GM12878 (cell line): Measurements from ENCODE around the gene WDR89. TPM values are rescaled to one million over a fixed set of nuclear protein-coding genes. Genes with fewer than 3 reads are reported as not detected.

Experiments used
- ATAC-seq: fragments of 200-7000 bp; cut with Tn5 transposase; 3 replicates; pipeline ENCODE4 v1.9.1; 2020; ENCODE audit warnings: mild to moderate bottlenecking, moderate library complexity
- BruUV-seq: library from RNA; stranded (reverse); fragments of 400-500 nt; replicated peaks from 2 replicates; lab custom pipeline; 2021; lab: Mats Ljungman, UMichigan
- CTCF ChIA-PET: fragments of 300-600 bp; sonication (Branson Sonifier 250); formaldehyde crosslinking; extraction: SDS; loops from one replicate; lab custom pipeline; 2021; ENCODE audit warnings: inconsistent platforms; lab: Yijun Ruan, JAX
- POLR2A ChIA-PET: fragments of 350-600 bp; formaldehyde crosslinking; extraction: SDS; loops from one replicate; lab custom pipeline; 2021; ENCODE audit warnings: inconsistent platforms; lab: Charles Lee
- RAD21 ChIA-PET: fragments of 300-600 bp; sonication (Branson Sonifier 250); formaldehyde crosslinking; loops from one replicate; lab custom pipeline; 2023; ENCODE audit warnings: antibody characterized with exemption; ENCODE audit not compliant: unreplicated experiment; lab: Charles Lee
- SMC1A ChIA-PET: fragments of 300-600 bp; sonication (Branson Sonifier 250); formaldehyde crosslinking; loops from one replicate; lab custom pipeline; 2023; ENCODE audit not compliant: unreplicated experiment, uncharacterized antibody; lab: Charles Lee
- DNase-seq: peaks from one replicate; pipeline ENCODE4 v3.0.0-alpha.2; 2011; ENCODE audit warnings: low read depth, low spot score
- FAIRE-seq: peaks from 3 replicates; lab custom pipeline; 2011; peaks lifted over from hg19 to GRCh38; lab: Jason Lieb, UNC
- H2AFZ ChIP-seq: 2 replicates; pipeline ENCODE4 v1.6.0; 2011; ENCODE audit warnings: low read depth, low read length, control low read depth; ENCODE audit not compliant: control insufficient read depth
- H3K27ac ChIP-seq: 2 replicates; pipeline ENCODE4 v1.5.1; 2011; ENCODE audit warnings: control low read depth; ENCODE audit not compliant: control insufficient read depth, insufficient read depth
- H3K27me3 ChIP-seq, 2 experiments: replicated peaks in 1 of 2; 2 replicates each; pipeline versions ENCODE4 v1.6.0 to v1.6.1; 2011; ENCODE audit warnings: low read length in 1 of 2; ENCODE audit not compliant: control insufficient read depth in 2 of 2, insufficient read depth in 2 of 2
- H3K36me3 ChIP-seq, 2 experiments: 2 replicates each; pipeline ENCODE4 v1.5.1; 2011; ENCODE audit warnings: low read length in 1 of 2; ENCODE audit not compliant: control insufficient read depth in 2 of 2, insufficient read depth in 2 of 2
- H3K4me1 ChIP-seq: 2 replicates; pipeline ENCODE4 v1.6.1; 2011; ENCODE audit warnings: mild to moderate bottlenecking, low read length, moderate library complexity, mixed read lengths; ENCODE audit not compliant: control insufficient read depth, insufficient read depth
- H3K4me2 ChIP-seq: 2 replicates; pipeline ENCODE4 v1.6.0; 2011; ENCODE audit warnings: control low read depth; ENCODE audit not compliant: control insufficient read depth, insufficient read depth
- H3K4me3 ChIP-seq: fragments of 200-600 bp; sonication (generic); 2 replicates; pipeline ENCODE4 v1.5.1; 2016
- H3K79me2 ChIP-seq: 2 replicates; pipeline ENCODE4 v1.6.0; 2011; ENCODE audit warnings: low read length; ENCODE audit not compliant: control insufficient read depth, insufficient read depth
- H3K9ac ChIP-seq: 2 replicates; pipeline ENCODE4 v1.8.0; 2011; ENCODE audit warnings: low read length, control low read depth, mixed read lengths; ENCODE audit not compliant: control insufficient read depth, insufficient read depth
- H3K9me3 ChIP-seq: replicated peaks from 3 replicates; pipeline ENCODE4 v1.5.1; 2011; ENCODE audit warnings: mild to moderate bottlenecking, low read length; ENCODE audit not compliant: control insufficient read depth, insufficient read depth
- H4K20me1 ChIP-seq: 2 replicates; pipeline ENCODE4 v1.6.0; 2011; ENCODE audit not compliant: control insufficient read depth, insufficient read depth
- BACH1 ChIP-seq: fragments of 450-650 bp; IDR thresholded peaks from 2 replicates; pipeline ENCODE4 v1.6.1; 2017; ENCODE audit warnings: mild to moderate bottlenecking, borderline replicate concordance
- CBX5 ChIP-seq: sonication (generic); IDR thresholded peaks from 2 replicates; pipeline ENCODE4 v1.6.1; 2016; ENCODE audit warnings: low read depth, moderate library complexity, mild to moderate bottlenecking, inconsistent platforms
- ETV6 ChIP-seq, 2 experiments: fragments of 450-650 bp in 1 of 2; IDR thresholded peaks in 1 of 2; conservative IDR thresholded peaks in 1 of 2; 2 replicates each; pipeline ENCODE4 v1.6.1; 2014; ENCODE audit warnings: antibody characterized with exemption in 1 of 2, borderline replicate concordance in 1 of 2, low read depth in 1 of 2, mild to moderate bottlenecking in 1 of 2, moderate library complexity in 1 of 2
- GABPA ChIP-seq: IDR thresholded peaks from 2 replicates; pipeline ENCODE4 v1.6.1; 2014; ENCODE audit warnings: antibody characterized with exemption, low read depth, mild to moderate bottlenecking, inconsistent platforms
- IRF4 ChIP-seq: IDR thresholded peaks from 2 replicates; pipeline ENCODE4 v1.6.1; 2011; ENCODE audit warnings: low read depth, low read length
- MEF2B ChIP-seq: fragments of 450-650 bp; IDR thresholded peaks from 2 replicates; pipeline ENCODE4 v1.6.1; 2018; ENCODE audit warnings: mild to moderate bottlenecking, moderate library complexity; ENCODE audit not compliant: partially characterized antibody, poor library complexity, severe bottlenecking
- NBN ChIP-seq: fragments of 450-650 bp; IDR thresholded peaks from 2 replicates; pipeline ENCODE4 v1.6.1; 2016
- NR2C1 ChIP-seq: fragments of 450-650 bp; IDR thresholded peaks from 2 replicates; pipeline ENCODE4 v1.6.1; 2017; ENCODE audit warnings: antibody characterized with exemption, mild to moderate bottlenecking, moderate library complexity
- PBX3 ChIP-seq: IDR thresholded peaks from 2 replicates; pipeline ENCODE4 v1.6.1; 2011; ENCODE audit warnings: mild to moderate bottlenecking, low read depth, low read length, moderate library complexity; ENCODE audit not compliant: insufficient replicate concordance
- SMARCA5 ChIP-seq: fragments of 450-650 bp; IDR thresholded peaks from 2 replicates; pipeline ENCODE4 v1.6.1; 2017; ENCODE audit warnings: mild to moderate bottlenecking
- SPI1 ChIP-seq: IDR thresholded peaks from 2 replicates; pipeline ENCODE4 v1.6.1; 2011; ENCODE audit warnings: low read depth, mild to moderate bottlenecking, low read length, moderate library complexity, borderline replicate concordance; ENCODE audit not compliant: insufficient read depth
- SUPT20H ChIP-seq: IDR thresholded peaks from 2 replicates; pipeline ENCODE4 v1.6.1; 2011; ENCODE audit warnings: low read depth, mild to moderate bottlenecking, low read length, moderate library complexity, borderline replicate concordance; ENCODE audit not compliant: control insufficient read depth
- TARDBP ChIP-seq: IDR thresholded peaks from 2 replicates; pipeline ENCODE4 v1.6.1; 2016; ENCODE audit warnings: borderline replicate concordance
- ZNF217 ChIP-seq: fragments of 450-650 bp; IDR thresholded peaks from 2 replicates; pipeline ENCODE4 v1.6.1; 2017; ENCODE audit warnings: antibody characterized with exemption, mild to moderate bottlenecking
- ZNF622 ChIP-seq: fragments of 450-650 bp; IDR thresholded peaks from 2 replicates; pipeline ENCODE4 v1.6.1; 2017; ENCODE audit warnings: mild to moderate bottlenecking, inconsistent platforms
- WGBS: methylation state at CpG from one replicate; pipeline ENCODE4 v1.1.6; 2016; ENCODE audit warnings: low lambda C conversion rate; ENCODE audit not compliant: insufficient replicate concordance, insufficient coverage; ENCODE audit errors: missing lambda C conversion rate; 5-methylcytosine and 5-hydroxymethylcytosine counted together
- in situ Hi-C: fragments of 300-500 bp; cut with MboI; formaldehyde crosslinking; loops from 9 replicates; pipeline ENCODE4 v1.14.3; 2018; ENCODE audit warnings: mixed read lengths
- intact Hi-C: fragments of 100-400 bp; cut with micrococcal nuclease; formaldehyde crosslinking; loops from one replicate; pipeline ENCODE4 v1.14.2; 2022; ENCODE audit not compliant: unreplicated experiment
- polyA plus RNA-seq, 11 experiments: library from polyadenylated mRNA; depleted of rRNA in 4 of 11; unstranded in 6 of 11; stranded (reverse) in 5 of 11; fragments of >200 nt; fragmentation: Nextera tagmentation in 4 of 11; fragmentation: Illumina TruSeq in 1 of 11; extraction: Ambion mirVana in 4 of 11; extraction: Trizol in 1 of 11; gene quantifications; 1 replicate in 1 of 11; 2 replicates in 10 of 11; pipeline versions ENCODE4 v1.2.1 to v1.2.3, GENCODE V29; 2011 to 2016; ENCODE audit warnings: inconsistent platforms in 2 of 11, missing spikeins in 2 of 11, low read depth in 1 of 11
- total RNA-seq, 4 experiments: library from RNA; depleted of rRNA in 3 of 4; stranded (reverse); fragments of >200 nt in 3 of 4; fragmentation: Illumina TruSeq in 1 of 4; extraction: Trizol in 1 of 4; gene quantifications; 2 replicates each; pipeline versions ENCODE4 v1.2.1 to v1.2.3, GENCODE V29; 2013 to 2021
- TF ChIP-seq, protein P1 (sequence below): fragments of 450-650 bp; conservative IDR thresholded peaks from 2 replicates; pipeline ENCODE4 v1.6.1; 2017; ENCODE audit warnings: mild to moderate bottlenecking, moderate library complexity
- TF ChIP-seq, protein P2 (sequence below): fragments of 450-650 bp; formaldehyde crosslinking; IDR thresholded peaks from 2 replicates; pipeline ENCODE4 v1.4.0; 2020; ENCODE audit warnings: mild to moderate bottlenecking, moderate library complexity

The WDR89 gene
- total and polyA plus RNA-seq, 10 of the 15 experiments (the other 5 are each of a cell fraction or from before 2014, with no cell fraction given): 11.8 to 25.7 (median 17.5) TPM

- BruUV-seq: no TSS peak
- ChIA-PET SMC1A (no interaction called here), CTCF (interaction anchor here (1.4 kb wide), 1 partner anchor 81 kb away, joined by 4 read pairs; no protein-coding TSS in a partner anchor), POLR2A (interaction anchor here (0.6 kb wide), 1 partner anchor 15 kb away, joined by 3 read pairs; no protein-coding TSS in a partner anchor), RAD21 (interaction anchor here (1.2 kb wide), 1 partner anchor 81 kb away, joined by 4 read pairs; no protein-coding TSS in a partner anchor)
- Histone ChIP-seq H3K4me2 (no peak overlapping the region), H3K9me3 (no peaks in the 10 kb centered on the region), H3K4me1 (no peaks in the 10 kb centered on the region), H4K20me1 (no peaks in the 10 kb centered on the region), H3K36me3 (peaks cover 0 to 1% of the 10 kb centered on the region in 2 experiments; a peak in 1 of 4 replicates), H3K27me3 (no peaks in the 10 kb centered on the region), H3K9ac (no peak overlapping the region), H3K4me3 (no peak overlapping the region), H3K79me2 (no peaks in the 10 kb centered on the region), H3K27ac (no peak overlapping the region), H2AFZ (no peak overlapping the region)
- no peak for FAIRE-seq
- DNase-seq: no peak
- ATAC-seq: no peak
- intact Hi-C loops: no loop called here
- 99% methylated on average over 3 of the region's 3 CpGs for WGBS
- in situ Hi-C loops: no loop called here
- TF ChIP-seq CBX5 (no peak), GABPA (no peak), TARDBP (no peak), SUPT20H (no peak), BACH1 (no peak), MEF2B (no peak), PBX3 (no peak), SPI1 (no peak), IRF4 (no peak), ZNF217 (no peak), NR2C1 (no peak), NBN (no peak), SMARCA5 (no peak), ZNF622 (no peak), ETV6 (conservative IDR thresholded peaks at IDR 0.05 in 1 of 2, IDR thresholded peaks at IDR 0.05 in 1 of 2; ENCODE audit: borderline replicate concordance in 1 of 2, low read depth in 1 of 2) (no peak)
- TF ChIP-seq, protein P1, sequence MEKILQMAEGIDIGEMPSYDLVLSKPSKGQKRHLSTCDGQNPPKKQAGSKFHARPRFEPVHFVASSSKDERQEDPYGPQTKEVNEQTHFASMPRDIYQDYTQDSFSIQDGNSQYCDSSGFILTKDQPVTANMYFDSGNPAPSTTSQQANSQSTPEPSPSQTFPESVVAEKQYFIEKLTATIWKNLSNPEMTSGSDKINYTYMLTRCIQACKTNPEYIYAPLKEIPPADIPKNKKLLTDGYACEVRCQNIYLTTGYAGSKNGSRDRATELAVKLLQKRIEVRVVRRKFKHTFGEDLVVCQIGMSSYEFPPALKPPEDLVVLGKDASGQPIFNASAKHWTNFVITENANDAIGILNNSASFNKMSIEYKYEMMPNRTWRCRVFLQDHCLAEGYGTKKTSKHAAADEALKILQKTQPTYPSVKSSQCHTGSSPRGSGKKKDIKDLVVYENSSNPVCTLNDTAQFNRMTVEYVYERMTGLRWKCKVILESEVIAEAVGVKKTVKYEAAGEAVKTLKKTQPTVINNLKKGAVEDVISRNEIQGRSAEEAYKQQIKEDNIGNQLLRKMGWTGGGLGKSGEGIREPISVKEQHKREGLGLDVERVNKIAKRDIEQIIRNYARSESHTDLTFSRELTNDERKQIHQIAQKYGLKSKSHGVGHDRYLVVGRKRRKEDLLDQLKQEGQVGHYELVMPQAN: no peak
- TF ChIP-seq, protein P2, sequence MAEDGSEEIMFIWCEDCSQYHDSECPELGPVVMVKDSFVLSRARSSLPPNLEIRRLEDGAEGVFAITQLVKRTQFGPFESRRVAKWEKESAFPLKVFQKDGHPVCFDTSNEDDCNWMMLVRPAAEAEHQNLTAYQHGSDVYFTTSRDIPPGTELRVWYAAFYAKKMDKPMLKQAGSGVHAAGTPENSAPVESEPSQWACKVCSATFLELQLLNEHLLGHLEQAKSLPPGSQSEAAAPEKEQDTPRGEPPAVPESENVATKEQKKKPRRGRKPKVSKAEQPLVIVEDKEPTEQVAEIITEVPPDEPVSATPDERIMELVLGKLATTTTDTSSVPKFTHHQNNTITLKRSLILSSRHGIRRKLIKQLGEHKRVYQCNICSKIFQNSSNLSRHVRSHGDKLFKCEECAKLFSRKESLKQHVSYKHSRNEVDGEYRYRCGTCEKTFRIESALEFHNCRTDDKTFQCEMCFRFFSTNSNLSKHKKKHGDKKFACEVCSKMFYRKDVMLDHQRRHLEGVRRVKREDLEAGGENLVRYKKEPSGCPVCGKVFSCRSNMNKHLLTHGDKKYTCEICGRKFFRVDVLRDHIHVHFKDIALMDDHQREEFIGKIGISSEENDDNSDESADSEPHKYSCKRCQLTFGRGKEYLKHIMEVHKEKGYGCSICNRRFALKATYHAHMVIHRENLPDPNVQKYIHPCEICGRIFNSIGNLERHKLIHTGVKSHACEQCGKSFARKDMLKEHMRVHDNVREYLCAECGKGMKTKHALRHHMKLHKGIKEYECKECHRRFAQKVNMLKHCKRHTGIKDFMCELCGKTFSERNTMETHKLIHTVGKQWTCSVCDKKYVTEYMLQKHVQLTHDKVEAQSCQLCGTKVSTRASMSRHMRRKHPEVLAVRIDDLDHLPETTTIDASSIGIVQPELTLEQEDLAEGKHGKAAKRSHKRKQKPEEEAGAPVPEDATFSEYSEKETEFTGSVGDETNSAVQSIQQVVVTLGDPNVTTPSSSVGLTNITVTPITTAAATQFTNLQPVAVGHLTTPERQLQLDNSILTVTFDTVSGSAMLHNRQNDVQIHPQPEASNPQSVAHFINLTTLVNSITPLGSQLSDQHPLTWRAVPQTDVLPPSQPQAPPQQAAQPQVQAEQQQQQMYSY (CRISPR knock-in tag): no peak
Measured at GRCh38 chr14:63689132-63689531, 47.5 kb upstream of the WDR89 start.
